Gastroesophageal sphincter (tissue), 4 donors: Measurements from ENCODE around the gene ID4. TPM values are rescaled to one million over a fixed set of nuclear protein-coding genes. Genes with fewer than 3 reads are reported as not detected.

Experiments
- ATAC-seq: fragments of 150-250 bp; one replicate; pipeline ENCODE4 v1.9.1; 2016; ENCODE audit warnings: mild to moderate bottlenecking, moderate library complexity
- H3K27ac ChIP-seq, 4 donors: fragments of 200-600 bp; sonication (generic) in 3 of 4; 1 replicate in 3 of 4; 2 replicates in 1 of 4; pipeline ENCODE4 v1.5.1; 2016 to 2019
- H3K27me3 ChIP-seq: fragments of 200-600 bp; sonication (generic); one replicate; pipeline ENCODE4 v1.5.1; 2019
- H3K36me3 ChIP-seq, 2 donors: fragments of 200-600 bp; sonication (generic); one replicate each; pipeline ENCODE4 v1.5.1; 2019; ENCODE audit warnings: control low read depth in 1 of 2
- H3K4me1 ChIP-seq, 3 donors: fragments of 200-600 bp; sonication (generic); 1 replicate in 2 of 3; 2 replicates in 1 of 3; pipeline ENCODE4 v1.5.1; 2016 to 2019; ENCODE audit warnings: control low read depth in 2 of 3
- H3K4me3 ChIP-seq, 2 donors: fragments of 200-600 bp; sonication (generic); one replicate each; pipeline ENCODE4 v1.5.1; 2019; ENCODE audit warnings: mild to moderate bottlenecking in 1 of 2, moderate library complexity in 1 of 2
- H3K9me3 ChIP-seq, 3 donors: fragments of 200-600 bp; sonication (generic); one replicate each; pipeline ENCODE4 v1.5.1; 2017 to 2019; ENCODE audit warnings: control low read depth in 2 of 3
- EP300 ChIP-seq: sonication (generic); formaldehyde crosslinking; IDR thresholded peaks from one replicate; pipeline ENCODE4 v1.6.1; 2017; ENCODE audit warnings: antibody characterized with exemption, mild to moderate bottlenecking
- POLR2A ChIP-seq, 2 donors: fragments of 450-650 bp; IDR thresholded peaks; one replicate each; pipeline ENCODE4 v1.6.1; 2017; ENCODE audit warnings: antibody characterized with exemption in 2 of 2, mild to moderate bottlenecking in 2 of 2, moderate library complexity in 1 of 2
- POLR2AphosphoS5 ChIP-seq: sonication (generic); formaldehyde crosslinking; IDR thresholded peaks from one replicate; pipeline ENCODE4 v1.6.1; 2017; ENCODE audit warnings: antibody characterized with exemption
- WGBS, 2 donors: methylation state at CpG; one replicate each; pipeline ENCODE4 v1.1.5; 2018; ENCODE audit warnings: low coverage in 1 of 2; 5-methylcytosine and 5-hydroxymethylcytosine counted together
- total RNA-seq, 4 donors: library from RNA; depleted of rRNA; stranded (reverse); fragments of >200 nt; gene quantifications; one replicate each; pipeline ENCODE4 v1.1.0, GENCODE V29; 2016
- TF ChIP-seq, protein P1 (sequence below), 4 experiments: fragments of 200-600 bp in 2 of 4; fragments of 450-650 bp in 2 of 4; sonication (generic) in 1 of 4; IDR thresholded peaks; one replicate each; pipeline ENCODE4 v1.5.1; 2017 to 2019; ENCODE audit warnings: antibody characterized with exemption in 4 of 4, mild to moderate bottlenecking in 2 of 4, moderate library complexity in 2 of 4

The ID4 gene
- total RNA-seq, 4 donors from 2014 or later, result 51.3 to 137 (median 63.6) TPM

DNA sequence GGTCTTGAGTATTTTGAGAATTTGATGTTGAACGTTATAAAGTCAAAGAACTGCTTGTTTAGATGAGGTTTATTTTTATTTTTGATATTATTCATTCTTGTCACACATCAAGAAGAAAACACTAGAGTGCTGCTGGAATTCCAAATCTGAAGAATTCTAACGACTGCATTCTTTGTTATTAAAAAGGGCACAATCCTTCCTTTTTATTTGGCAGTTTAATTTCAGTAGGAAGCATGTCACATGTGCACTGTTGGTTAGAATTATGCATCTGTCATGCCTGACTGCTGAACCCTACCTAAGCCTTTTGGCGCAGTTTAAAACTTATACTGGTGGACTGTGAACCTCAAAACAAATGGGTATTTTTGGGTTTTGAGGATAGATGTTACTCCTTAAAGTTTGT is 4.0 kb downstream of the ID4 start:
- Histone ChIP-seq H3K4me1 (peaks cover 0 to 46% (median 0%) of the 10 kb centered on the region in 3 donors), H3K4me3 (peak overlapping the region in 1 of 2 donors; percentile 87), H3K27me3 (peaks cover 10% of the 10 kb centered on the region), H3K9me3 (no peaks in the 10 kb centered on the region), H3K27ac (peak overlapping the region; percentile 19 to 97 (median 79)), H3K36me3 (no peaks in the 10 kb centered on the region)
- no peak for ATAC-seq
- TF ChIP-seq, protein P1, sequence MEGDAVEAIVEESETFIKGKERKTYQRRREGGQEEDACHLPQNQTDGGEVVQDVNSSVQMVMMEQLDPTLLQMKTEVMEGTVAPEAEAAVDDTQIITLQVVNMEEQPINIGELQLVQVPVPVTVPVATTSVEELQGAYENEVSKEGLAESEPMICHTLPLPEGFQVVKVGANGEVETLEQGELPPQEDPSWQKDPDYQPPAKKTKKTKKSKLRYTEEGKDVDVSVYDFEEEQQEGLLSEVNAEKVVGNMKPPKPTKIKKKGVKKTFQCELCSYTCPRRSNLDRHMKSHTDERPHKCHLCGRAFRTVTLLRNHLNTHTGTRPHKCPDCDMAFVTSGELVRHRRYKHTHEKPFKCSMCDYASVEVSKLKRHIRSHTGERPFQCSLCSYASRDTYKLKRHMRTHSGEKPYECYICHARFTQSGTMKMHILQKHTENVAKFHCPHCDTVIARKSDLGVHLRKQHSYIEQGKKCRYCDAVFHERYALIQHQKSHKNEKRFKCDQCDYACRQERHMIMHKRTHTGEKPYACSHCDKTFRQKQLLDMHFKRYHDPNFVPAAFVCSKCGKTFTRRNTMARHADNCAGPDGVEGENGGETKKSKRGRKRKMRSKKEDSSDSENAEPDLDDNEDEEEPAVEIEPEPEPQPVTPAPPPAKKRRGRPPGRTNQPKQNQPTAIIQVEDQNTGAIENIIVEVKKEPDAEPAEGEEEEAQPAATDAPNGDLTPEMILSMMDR (IDR thresholded peaks at IDR 0.05), result no peak
- TF ChIP-seq POLR2A (IDR thresholded peaks at IDR 0.05), result no peak
- TF ChIP-seq EP300, result no peak
- WGBS, 2 donors, result 25 to 27% methylated on average over 3 of the region's 3 CpGs

GRCh38 chr6:19842030-19842615 is 5.0 kb downstream of the ID4 start:
- peaks cover 10% of the 10 kb centered on the region for H3K27me3 ChIP-seq
- no peak for ATAC-seq
- no peak overlapping the region for H3K4me3 ChIP-seq
- H3K9me3 ChIP-seq, result no peaks in the 10 kb centered on the region
- TF ChIP-seq, protein P1 (IDR thresholded peaks at IDR 0.05), result no peak
- no peaks in the 10 kb centered on the region for H3K36me3 ChIP-seq
- WGBS, 2 donors, result 26 to 42% methylated on average over 3 to 4 of the region's 4 CpGs
- H3K27ac ChIP-seq, result peak overlapping the region; percentile 25 to 97 (median 79)
- H3K4me1 ChIP-seq, result peaks cover 0 to 42% (median 0%) of the 10 kb centered on the region in 3 donors

DNA sequence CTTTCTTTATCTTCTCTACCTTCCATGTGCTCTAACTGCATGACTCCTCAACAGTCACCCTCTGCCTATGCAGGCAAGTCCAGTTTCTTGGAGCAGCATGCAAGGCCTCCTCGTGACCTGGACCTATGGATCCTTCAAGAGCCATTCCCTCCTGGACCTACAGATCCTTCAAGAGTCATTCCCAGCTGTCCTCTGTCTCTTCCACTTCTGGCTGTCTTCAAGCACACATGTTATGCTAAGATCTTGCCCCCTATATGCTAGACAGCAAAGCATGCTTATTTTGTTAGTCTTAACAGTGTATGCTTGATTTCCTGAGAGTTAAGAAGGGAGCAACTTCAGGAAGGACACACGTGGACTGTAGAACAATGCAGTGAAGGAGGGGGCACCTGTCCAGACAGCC is 7.5 kb downstream of the ID4 start:
- TF ChIP-seq POLR2A (IDR thresholded peaks at IDR 0.05), result no peak
- TF ChIP-seq EP300, result no peak
- TF ChIP-seq POLR2AphosphoS5, result no peak
- TF ChIP-seq, protein P1 (IDR thresholded peaks at IDR 0.05), result no peak
- H3K9me3 ChIP-seq, result no peaks in the 10 kb centered on the region
- no peaks in the 10 kb centered on the region for H3K36me3 ChIP-seq
- H3K4me3 ChIP-seq, result no peak overlapping the region
- no peaks in the 10 kb centered on the region for H3K27me3 ChIP-seq
- 88 to 90% methylated on average over 2 of the region's 2 CpGs for WGBS, 2 donors
- no peak for ATAC-seq
- peak overlapping the region in 1 of 4 donors; percentile 31 for H3K27ac ChIP-seq
- peaks cover 0 to 46% (median 0%) of the 10 kb centered on the region in 3 donors for H3K4me1 ChIP-seq

GRCh38 chr6:19845266-19846041 is 8.3 kb downstream of the ID4 start:
- Histone ChIP-seq H3K27ac (no peak overlapping the region), H3K4me3 (no peak overlapping the region), H3K27me3 (no peaks in the 10 kb centered on the region), H3K9me3 (no peaks in the 10 kb centered on the region), H3K36me3 (no peaks in the 10 kb centered on the region), H3K4me1 (peaks cover 0 to 50% (median 3%) of the 10 kb centered on the region in 3 donors)
- WGBS, 2 donors, result 77 to 91% methylated on average over 7 to 8 of the region's 10 CpGs
- ATAC-seq, result no peak
- TF ChIP-seq EP300, result no peak
- no peak for TF ChIP-seq POLR2A (IDR thresholded peaks at IDR 0.05)
- TF ChIP-seq POLR2AphosphoS5, result no peak
- TF ChIP-seq, protein P1 (IDR thresholded peaks at IDR 0.05), result no peak
